Ishikawa (cell line): Measurements from ENCODE around the gene EIF3B.

Experiments used
- EP300 ChIP-seq: IDR thresholded peaks from 2 replicates; pipeline ENCODE4 v1.6.1; 2012; ENCODE audit warnings: borderline replicate concordance
- NFIC ChIP-seq: IDR thresholded peaks from 2 replicates; pipeline ENCODE4 v1.6.1; 2012

DNA sequence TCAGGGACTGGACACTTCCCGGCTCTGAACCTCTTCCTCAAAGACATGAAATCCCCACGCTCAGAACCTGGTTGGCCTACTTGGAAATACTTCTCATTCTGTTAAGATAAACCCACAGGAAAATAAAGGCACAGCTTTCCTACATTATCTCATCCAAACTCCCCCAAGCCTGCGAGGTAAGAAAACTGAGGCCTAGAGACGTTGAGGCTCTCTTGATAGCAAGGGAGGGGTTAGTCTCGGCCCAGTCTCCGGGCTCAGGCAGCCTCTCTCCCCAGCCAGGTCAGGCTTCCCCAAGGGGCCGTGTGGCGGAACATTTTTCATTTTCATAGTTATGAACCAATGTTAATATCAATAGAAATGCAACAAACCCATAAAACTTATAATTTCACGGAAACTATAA, 4.6 kb upstream of the EIF3B start:
- TF ChIP-seq NFIC, result no peak
- TF ChIP-seq EP300, result no peak
